Testis (tissue), 2 donors: Measurements from ENCODE around the gene ORM1.

ENCODE experiments used
- POLR2A ChIP-seq: fragments of 450-650 bp; IDR thresholded peaks from one replicate; pipeline ENCODE4 v1.6.1; 2017; ENCODE audit warnings: antibody characterized with exemption, mild to moderate bottlenecking, moderate library complexity
- TF ChIP-seq, protein P1 (sequence below), 3 experiments: fragments of 450-650 bp in 2 of 3; fragments of 200-600 bp in 1 of 3; sonication (generic) in 1 of 3; IDR thresholded peaks; one replicate each; pipeline ENCODE4 v1.5.1; 2016 to 2019; ENCODE audit warnings: antibody characterized with exemption in 3 of 3, mild to moderate bottlenecking in 2 of 3, moderate library complexity in 1 of 3

DNA sequence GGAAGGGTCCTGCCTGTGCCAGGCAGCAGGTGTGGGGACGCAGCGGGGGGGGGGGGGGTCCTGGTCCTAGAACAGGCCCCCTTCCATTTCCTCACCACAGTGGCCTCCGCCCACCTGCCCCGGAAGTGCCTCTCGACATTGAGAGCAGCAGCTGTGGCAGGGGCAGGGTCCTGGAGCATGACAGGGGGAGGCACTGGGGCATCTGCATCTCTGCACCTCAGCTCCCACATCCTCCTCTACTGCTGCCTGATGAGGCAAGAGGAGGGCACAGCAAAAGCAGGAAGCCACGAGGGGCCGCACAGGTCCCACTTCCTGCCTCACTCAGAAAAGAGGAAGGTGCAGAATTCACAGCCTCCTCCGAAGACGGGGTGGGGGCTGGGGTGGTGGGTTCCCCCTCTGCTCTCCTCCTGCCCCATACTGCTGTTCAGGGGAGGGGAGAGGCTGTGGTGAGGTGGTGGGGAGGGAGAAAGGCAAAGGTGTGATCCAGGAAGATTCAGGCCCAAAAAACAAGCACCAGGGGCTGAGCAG, 50.1 kb downstream of the ORM1 start:
- TF ChIP-seq, protein P1, sequence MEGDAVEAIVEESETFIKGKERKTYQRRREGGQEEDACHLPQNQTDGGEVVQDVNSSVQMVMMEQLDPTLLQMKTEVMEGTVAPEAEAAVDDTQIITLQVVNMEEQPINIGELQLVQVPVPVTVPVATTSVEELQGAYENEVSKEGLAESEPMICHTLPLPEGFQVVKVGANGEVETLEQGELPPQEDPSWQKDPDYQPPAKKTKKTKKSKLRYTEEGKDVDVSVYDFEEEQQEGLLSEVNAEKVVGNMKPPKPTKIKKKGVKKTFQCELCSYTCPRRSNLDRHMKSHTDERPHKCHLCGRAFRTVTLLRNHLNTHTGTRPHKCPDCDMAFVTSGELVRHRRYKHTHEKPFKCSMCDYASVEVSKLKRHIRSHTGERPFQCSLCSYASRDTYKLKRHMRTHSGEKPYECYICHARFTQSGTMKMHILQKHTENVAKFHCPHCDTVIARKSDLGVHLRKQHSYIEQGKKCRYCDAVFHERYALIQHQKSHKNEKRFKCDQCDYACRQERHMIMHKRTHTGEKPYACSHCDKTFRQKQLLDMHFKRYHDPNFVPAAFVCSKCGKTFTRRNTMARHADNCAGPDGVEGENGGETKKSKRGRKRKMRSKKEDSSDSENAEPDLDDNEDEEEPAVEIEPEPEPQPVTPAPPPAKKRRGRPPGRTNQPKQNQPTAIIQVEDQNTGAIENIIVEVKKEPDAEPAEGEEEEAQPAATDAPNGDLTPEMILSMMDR (IDR thresholded peaks at IDR 0.05): no peak
- TF ChIP-seq POLR2A: no peak
